Neural cell (in vitro differentiated cells): Measurements from ENCODE around the gene TXNRD1.

ENCODE experiments used
- EZH2 ChIP-seq: fragments of 200-600, 300-800 bp; shearing (Covaris generic), sonication (generic); IDR thresholded peaks from 2 replicates; pipeline ENCODE4 v1.6.1; 2014; ENCODE audit warnings: antibody characterized with exemption, low read length, borderline replicate concordance, mild to moderate bottlenecking; ENCODE audit not compliant: insufficient read depth, poor library complexity, severe bottlenecking
- RAD21 ChIP-seq: fragments of 450-650 bp; conservative IDR thresholded peaks from 2 replicates; pipeline ENCODE4 v1.6.1; 2014; ENCODE audit warnings: antibody characterized with exemption, mild to moderate bottlenecking, moderate library complexity
- TAF1 ChIP-seq: IDR thresholded peaks from 2 replicates; pipeline ENCODE4 v1.6.1; 2012; ENCODE audit warnings: low read depth
- TF ChIP-seq, protein P1 (sequence below): fragments of 450-650 bp; IDR thresholded peaks from 2 replicates; pipeline ENCODE4 v1.5.1; 2014; ENCODE audit warnings: antibody characterized with exemption, mild to moderate bottlenecking, moderate library complexity; ENCODE audit not compliant: poor library complexity, severe bottlenecking
- TF ChIP-seq, protein P2 (sequence below): IDR thresholded peaks from 2 replicates; pipeline ENCODE4 v1.6.1; 2012; ENCODE audit warnings: borderline replicate concordance

DNA sequence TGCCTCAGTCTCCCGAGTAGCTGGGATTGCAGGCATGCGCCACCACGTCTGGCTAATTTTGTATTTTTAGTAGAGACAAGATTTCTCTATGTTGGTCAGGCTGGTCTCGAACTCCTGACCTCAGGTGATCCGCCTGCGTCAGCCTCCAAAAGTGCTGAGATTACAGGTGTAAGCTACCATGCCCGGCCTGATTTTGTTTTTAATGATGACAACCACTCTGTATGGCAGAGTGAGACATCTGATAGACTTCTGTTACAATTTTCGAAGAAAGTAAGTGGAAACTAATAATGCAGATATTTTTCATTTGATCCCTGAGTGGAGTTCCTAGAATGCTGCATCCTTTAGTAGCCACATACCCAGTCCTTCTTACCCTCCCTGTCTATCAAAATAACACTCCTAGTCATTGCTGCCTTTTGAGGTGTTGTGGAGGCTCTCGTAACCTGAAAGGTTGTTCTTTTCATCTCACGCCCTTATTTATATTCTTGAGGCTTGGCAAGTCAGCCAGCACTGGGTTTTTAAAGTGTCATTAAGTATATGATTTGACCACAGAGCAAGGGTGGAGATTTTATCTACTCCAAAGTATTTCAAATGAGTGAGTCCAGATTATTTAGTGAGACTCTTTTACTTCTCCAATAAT, 82.0 kb downstream of the TXNRD1 start:
- TF ChIP-seq, protein P1, sequence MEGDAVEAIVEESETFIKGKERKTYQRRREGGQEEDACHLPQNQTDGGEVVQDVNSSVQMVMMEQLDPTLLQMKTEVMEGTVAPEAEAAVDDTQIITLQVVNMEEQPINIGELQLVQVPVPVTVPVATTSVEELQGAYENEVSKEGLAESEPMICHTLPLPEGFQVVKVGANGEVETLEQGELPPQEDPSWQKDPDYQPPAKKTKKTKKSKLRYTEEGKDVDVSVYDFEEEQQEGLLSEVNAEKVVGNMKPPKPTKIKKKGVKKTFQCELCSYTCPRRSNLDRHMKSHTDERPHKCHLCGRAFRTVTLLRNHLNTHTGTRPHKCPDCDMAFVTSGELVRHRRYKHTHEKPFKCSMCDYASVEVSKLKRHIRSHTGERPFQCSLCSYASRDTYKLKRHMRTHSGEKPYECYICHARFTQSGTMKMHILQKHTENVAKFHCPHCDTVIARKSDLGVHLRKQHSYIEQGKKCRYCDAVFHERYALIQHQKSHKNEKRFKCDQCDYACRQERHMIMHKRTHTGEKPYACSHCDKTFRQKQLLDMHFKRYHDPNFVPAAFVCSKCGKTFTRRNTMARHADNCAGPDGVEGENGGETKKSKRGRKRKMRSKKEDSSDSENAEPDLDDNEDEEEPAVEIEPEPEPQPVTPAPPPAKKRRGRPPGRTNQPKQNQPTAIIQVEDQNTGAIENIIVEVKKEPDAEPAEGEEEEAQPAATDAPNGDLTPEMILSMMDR: no peak
- TF ChIP-seq, protein P2, sequence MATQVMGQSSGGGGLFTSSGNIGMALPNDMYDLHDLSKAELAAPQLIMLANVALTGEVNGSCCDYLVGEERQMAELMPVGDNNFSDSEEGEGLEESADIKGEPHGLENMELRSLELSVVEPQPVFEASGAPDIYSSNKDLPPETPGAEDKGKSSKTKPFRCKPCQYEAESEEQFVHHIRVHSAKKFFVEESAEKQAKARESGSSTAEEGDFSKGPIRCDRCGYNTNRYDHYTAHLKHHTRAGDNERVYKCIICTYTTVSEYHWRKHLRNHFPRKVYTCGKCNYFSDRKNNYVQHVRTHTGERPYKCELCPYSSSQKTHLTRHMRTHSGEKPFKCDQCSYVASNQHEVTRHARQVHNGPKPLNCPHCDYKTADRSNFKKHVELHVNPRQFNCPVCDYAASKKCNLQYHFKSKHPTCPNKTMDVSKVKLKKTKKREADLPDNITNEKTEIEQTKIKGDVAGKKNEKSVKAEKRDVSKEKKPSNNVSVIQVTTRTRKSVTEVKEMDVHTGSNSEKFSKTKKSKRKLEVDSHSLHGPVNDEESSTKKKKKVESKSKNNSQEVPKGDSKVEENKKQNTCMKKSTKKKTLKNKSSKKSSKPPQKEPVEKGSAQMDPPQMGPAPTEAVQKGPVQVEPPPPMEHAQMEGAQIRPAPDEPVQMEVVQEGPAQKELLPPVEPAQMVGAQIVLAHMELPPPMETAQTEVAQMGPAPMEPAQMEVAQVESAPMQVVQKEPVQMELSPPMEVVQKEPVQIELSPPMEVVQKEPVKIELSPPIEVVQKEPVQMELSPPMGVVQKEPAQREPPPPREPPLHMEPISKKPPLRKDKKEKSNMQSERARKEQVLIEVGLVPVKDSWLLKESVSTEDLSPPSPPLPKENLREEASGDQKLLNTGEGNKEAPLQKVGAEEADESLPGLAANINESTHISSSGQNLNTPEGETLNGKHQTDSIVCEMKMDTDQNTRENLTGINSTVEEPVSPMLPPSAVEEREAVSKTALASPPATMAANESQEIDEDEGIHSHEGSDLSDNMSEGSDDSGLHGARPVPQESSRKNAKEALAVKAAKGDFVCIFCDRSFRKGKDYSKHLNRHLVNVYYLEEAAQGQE: no peak
- TF ChIP-seq RAD21 (no peak), EZH2 (no peak), TAF1 (no peak)
